Prostate gland (tissue), 2 donors: ENCODE data around the gene THRAP3.

Experiments
- CTCF ChIP-seq, 4 experiments: fragments of 200-600 bp in 2 of 4; fragments of 450-650 bp in 2 of 4; sonication (generic) in 2 of 4; IDR thresholded peaks; 1 replicate in 3 of 4; 2 replicates in 1 of 4; pipeline ENCODE4 v1.5.1; 2016 to 2019; ENCODE audit warnings: antibody characterized with exemption in 4 of 4, mild to moderate bottlenecking in 2 of 4, moderate library complexity in 2 of 4
- POLR2A ChIP-seq: fragments of 450-650 bp; IDR thresholded peaks from one replicate; pipeline ENCODE4 v1.6.1; 2016; ENCODE audit warnings: antibody characterized with exemption, mild to moderate bottlenecking
- POLR2AphosphoS5 ChIP-seq: sonication (generic); formaldehyde crosslinking; IDR thresholded peaks from one replicate; pipeline ENCODE4 v1.6.1; 2017; ENCODE audit warnings: antibody characterized with exemption

- TF ChIP-seq CTCF (IDR thresholded peaks at IDR 0.05) = no peak
- TF ChIP-seq POLR2AphosphoS5 = no peak
- no peak for TF ChIP-seq POLR2A
Measured at GRCh38 chr1:36268981-36269380, 44.7 kb downstream of the THRAP3 start.
